Measurements from ENCODE around the gene MTARC2.

Gene MTARC2

GRCh38 chr1:220747437-220748088 is 559 bp upstream of the MTARC2 start:
- FAIRE-seq (no peak), DNase-seq (ENCODE audit: insufficient read length, low spot score) (no peak)
- no peak for TF ChIP-seq POLR2AphosphoS5 (IDR thresholded peaks at IDR 0.05; ENCODE audit: low read depth, low read length)
- no peak for TF ChIP-seq PAX5 (IDR thresholded peaks at IDR 0.05; ENCODE audit: insufficient read depth, low read length, severe bottlenecking)
- TF ChIP-seq SPI1 (IDR thresholded peaks at IDR 0.05; ENCODE audit: low read depth, low read length): no peak
- no peak for TF ChIP-seq POLR2A (IDR thresholded peaks at IDR 0.05; ENCODE audit: low read depth, low read length)
- TF ChIP-seq POU2F2 (IDR thresholded peaks at IDR 0.05; ENCODE audit: low read depth, low read length): no peak
- TF ChIP-seq TAF1 (IDR thresholded peaks at IDR 0.05; ENCODE audit: low read depth, low read length): no peak

- DNase-seq (ENCODE audit: insufficient read length, low spot score) (no peak), FAIRE-seq (no peak)
- TF ChIP-seq TAF1 (IDR thresholded peaks at IDR 0.05; ENCODE audit: low read depth, low read length) (no peak), POU2F2 (IDR thresholded peaks at IDR 0.05; ENCODE audit: low read depth, low read length) (no peak), PAX5 (IDR thresholded peaks at IDR 0.05; ENCODE audit: insufficient read depth, low read length, severe bottlenecking) (no peak), POLR2AphosphoS5 (IDR thresholded peaks at IDR 0.05; ENCODE audit: low read depth, low read length) (no peak), SPI1 (IDR thresholded peaks at IDR 0.05; ENCODE audit: low read depth, low read length) (no peak), POLR2A (IDR thresholded peaks at IDR 0.05; ENCODE audit: low read depth, low read length) (no peak)
These were observed 814 bp downstream of the MTARC2 start for GRCh38 chr1:220748936-220749335.

GRCh38 chr1:220750131-220750515 is 2.0 kb downstream of the MTARC2 start:
- TF ChIP-seq TAF1 (IDR thresholded peaks at IDR 0.05; ENCODE audit: low read depth, low read length): no peak
- no peak for TF ChIP-seq PAX5 (IDR thresholded peaks at IDR 0.05; ENCODE audit: insufficient read depth, low read length, severe bottlenecking)
- no peak for TF ChIP-seq POLR2A (IDR thresholded peaks at IDR 0.05; ENCODE audit: low read depth, low read length)
- TF ChIP-seq POU2F2 (IDR thresholded peaks at IDR 0.05; ENCODE audit: low read depth, low read length): no peak
- no peak for TF ChIP-seq POLR2AphosphoS5 (IDR thresholded peaks at IDR 0.05; ENCODE audit: low read depth, low read length)
- no peak for TF ChIP-seq SPI1 (IDR thresholded peaks at IDR 0.05; ENCODE audit: low read depth, low read length)
- FAIRE-seq: no peak
- no peak for DNase-seq (ENCODE audit: insufficient read length, low spot score)

GRCh38 chr1:220751111-220751510 is 3.0 kb downstream of the MTARC2 start:
- DNase-seq (ENCODE audit: insufficient read length, low spot score): no peak
- TF ChIP-seq POU2F2 (IDR thresholded peaks at IDR 0.05; ENCODE audit: low read depth, low read length) (no peak), SPI1 (IDR thresholded peaks at IDR 0.05; ENCODE audit: low read depth, low read length) (no peak), POLR2A (IDR thresholded peaks at IDR 0.05; ENCODE audit: low read depth, low read length) (no peak)
- no peak for FAIRE-seq

GRCh38 chr1:220754212-220754917 is 6.2 kb downstream of the MTARC2 start:
- DNase-seq (ENCODE audit: insufficient read length, low spot score): no peak
- FAIRE-seq: no peak
- TF ChIP-seq POLR2A (IDR thresholded peaks at IDR 0.05; ENCODE audit: low read depth, low read length): no peak
- TF ChIP-seq SPI1 (IDR thresholded peaks at IDR 0.05; ENCODE audit: low read depth, low read length): no peak
- TF ChIP-seq PAX5 (IDR thresholded peaks at IDR 0.05; ENCODE audit: insufficient read depth, low read length, severe bottlenecking): no peak
- no peak for TF ChIP-seq POLR2AphosphoS5 (IDR thresholded peaks at IDR 0.05; ENCODE audit: low read depth, low read length)
- TF ChIP-seq POU2F2 (IDR thresholded peaks at IDR 0.05; ENCODE audit: low read depth, low read length): no peak
- TF ChIP-seq TAF1 (IDR thresholded peaks at IDR 0.05; ENCODE audit: low read depth, low read length): no peak

GRCh38 chr1:220754918-220755295 is 6.8 kb downstream of the MTARC2 start:
- no peak for TF ChIP-seq TAF1 (IDR thresholded peaks at IDR 0.05; ENCODE audit: low read depth, low read length)
- FAIRE-seq (no peak), DNase-seq (ENCODE audit: insufficient read length, low spot score) (no peak)

- FAIRE-seq: no peak
- no peak for TF ChIP-seq POLR2AphosphoS5 (IDR thresholded peaks at IDR 0.05; ENCODE audit: low read depth, low read length)
- no peak for TF ChIP-seq POU2F2 (IDR thresholded peaks at IDR 0.05; ENCODE audit: low read depth, low read length)
- TF ChIP-seq POLR2A (IDR thresholded peaks at IDR 0.05; ENCODE audit: low read depth, low read length): no peak
- TF ChIP-seq TAF1 (IDR thresholded peaks at IDR 0.05; ENCODE audit: low read depth, low read length): no peak
- no peak for TF ChIP-seq SPI1 (IDR thresholded peaks at IDR 0.05; ENCODE audit: low read depth, low read length)
- TF ChIP-seq PAX5 (IDR thresholded peaks at IDR 0.05; ENCODE audit: insufficient read depth, low read length, severe bottlenecking): no peak
- no peak for DNase-seq (ENCODE audit: insufficient read length, low spot score)
These were observed 7.2 kb downstream of the MTARC2 start for GRCh38 chr1:220755309-220755708.

- TF ChIP-seq POLR2AphosphoS5 (IDR thresholded peaks at IDR 0.05; ENCODE audit: low read depth, low read length) (no peak), PAX5 (IDR thresholded peaks at IDR 0.05; ENCODE audit: insufficient read depth, low read length, severe bottlenecking) (no peak), POLR2A (IDR thresholded peaks at IDR 0.05; ENCODE audit: low read depth, low read length) (no peak), POU2F2 (IDR thresholded peaks at IDR 0.05; ENCODE audit: low read depth, low read length) (no peak), TAF1 (IDR thresholded peaks at IDR 0.05; ENCODE audit: low read depth, low read length) (no peak)
- no peak for DNase-seq (ENCODE audit: insufficient read length, low spot score)
- FAIRE-seq: no peak
These were observed 9.3 kb downstream of the MTARC2 start for GRCh38 chr1:220757441-220757840.

- no peak for DNase-seq (ENCODE audit: insufficient read length, low spot score)
- no peak for FAIRE-seq
These were observed 11.0 kb downstream of the MTARC2 start for GRCh38 chr1:220759147-220759546.

GRCh38 chr1:220761688-220762427 is 13.7 kb downstream of the MTARC2 start:
- no peak for TF ChIP-seq POLR2A (IDR thresholded peaks at IDR 0.05; ENCODE audit: low read depth, low read length)
- no peak for TF ChIP-seq PAX5 (IDR thresholded peaks at IDR 0.05; ENCODE audit: insufficient read depth, low read length, severe bottlenecking)
- no peak for TF ChIP-seq POLR2AphosphoS5 (IDR thresholded peaks at IDR 0.05; ENCODE audit: low read depth, low read length)
- no peak for TF ChIP-seq POU2F2 (IDR thresholded peaks at IDR 0.05; ENCODE audit: low read depth, low read length)
- TF ChIP-seq SPI1 (IDR thresholded peaks at IDR 0.05; ENCODE audit: low read depth, low read length): no peak
- no peak for TF ChIP-seq TAF1 (IDR thresholded peaks at IDR 0.05; ENCODE audit: low read depth, low read length)
- DNase-seq (ENCODE audit: insufficient read length, low spot score) (no peak), FAIRE-seq (no peak)

More at GRCh38 chr1:220759147-220759546, 11.0 kb downstream of the MTARC2 start:
- no peak for TF ChIP-seq SPI1 (IDR thresholded peaks at IDR 0.05; ENCODE audit: low read depth, low read length)
